ENCODE measurements around the gene TSPAN15.

TSPAN15 gene

GRCh38 chr10:69467928-69468750, 16.9 kb downstream of the TSPAN15 start:
- no peak overlapping the region for H2BK120ac ChIP-seq (ENCODE audit: insufficient read depth, low read length, poor library complexity)
- H3K4ac ChIP-seq (ENCODE audit: low read depth, low read length), result no peak overlapping the region
- no peak overlapping the region for H2BK5ac ChIP-seq (ENCODE audit: low read depth, low read length, poor library complexity)
- H4K8ac ChIP-seq (ENCODE audit: low read depth, low read length), result no peak overlapping the region
- no peak overlapping the region for H2AFZ ChIP-seq (ENCODE audit: insufficient read depth, low read length, poor library complexity)
- no peak overlapping the region for H3K4me3 ChIP-seq (ENCODE audit: low read depth, low read length)
- peaks cover 2% of the 10 kb centered on the region for H3K9me3 ChIP-seq (ENCODE audit: insufficient read depth, low read depth, low read length)
- no peak for DNase-seq
- H3K79me1 ChIP-seq (ENCODE audit: low read length), result no peaks in the 10 kb centered on the region
- no peaks in the 10 kb centered on the region for H3K27me3 ChIP-seq (ENCODE audit: insufficient read depth, low read length)
- no peak overlapping the region for H3K4me2 ChIP-seq (ENCODE audit: low read length)
- H3K14ac ChIP-seq (ENCODE audit: low read length), result no peak overlapping the region
- H3K9ac ChIP-seq (ENCODE audit: low read length), result no peak overlapping the region
- WGBS (ENCODE audit: extremely low coverage, insufficient coverage, insufficient read length), result no CpG with 5 or more reads among the region's 13 CpGs
- no peaks in the 10 kb centered on the region for H3K36me3 ChIP-seq (ENCODE audit: control insufficient read depth in 1 of 2, insufficient read depth in 2 of 2, low read length in 2 of 2)
- no peak overlapping the region for H3K27ac ChIP-seq (ENCODE audit: low read depth, low read length)
- H2AK5ac ChIP-seq (ENCODE audit: low read length), result no peak overlapping the region
- H3K4me1 ChIP-seq (ENCODE audit: control insufficient read depth in 1 of 2, insufficient read depth in 2 of 2, low read length in 2 of 2), result peaks cover 7 to 8% of the 10 kb centered on the region in 2 experiments
- H4K91ac ChIP-seq (ENCODE audit: low read depth, low read length), result no peak overlapping the region
- H2BK12ac ChIP-seq (ENCODE audit: low read length), result no peak overlapping the region
- no peak overlapping the region for H3K18ac ChIP-seq (ENCODE audit: low read length)
- no peak overlapping the region for H3K23ac ChIP-seq (ENCODE audit: low read length)
- peaks cover 1% of the 10 kb centered on the region for H3K79me2 ChIP-seq (ENCODE audit: control insufficient read depth, insufficient read depth, low read length, poor library complexity)
- H4K12ac ChIP-seq (ENCODE audit: low read depth, low read length), result no peak overlapping the region

- H2BK120ac ChIP-seq (ENCODE audit: insufficient read depth, low read length, poor library complexity), result no peak overlapping the region
These were observed 17.5 kb downstream of the TSPAN15 start for GRCh38 chr10:69468751-69469089.

DNA sequence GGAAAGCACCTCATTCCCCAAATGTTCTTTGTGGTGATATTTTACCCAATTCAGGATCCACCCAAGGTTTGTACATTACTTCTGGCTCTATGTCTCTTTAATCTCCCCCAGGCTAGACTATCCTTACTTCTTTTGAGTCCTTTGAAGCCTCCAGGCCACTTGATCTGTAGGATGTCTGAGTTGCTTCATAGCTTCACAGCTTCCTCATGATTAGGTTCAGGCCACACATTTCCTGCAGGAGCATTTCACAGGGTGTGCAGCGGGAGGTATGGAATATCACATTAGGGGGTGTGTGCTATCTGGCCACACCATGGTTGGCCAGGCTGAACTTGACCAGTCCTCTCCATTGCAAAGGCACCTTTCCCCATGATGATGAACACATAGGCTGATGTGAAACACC, 18.7 kb downstream of the TSPAN15 start:
- H3K9me3 ChIP-seq (ENCODE audit: insufficient read depth, low read depth, low read length), result peaks cover 2% of the 10 kb centered on the region
- DNase-seq, result no peak
- no peaks in the 10 kb centered on the region for H3K36me3 ChIP-seq (ENCODE audit: control insufficient read depth in 1 of 2, insufficient read depth in 2 of 2, low read length in 2 of 2)
- H3K27ac ChIP-seq (ENCODE audit: low read depth, low read length), result no peak overlapping the region
- H3K4ac ChIP-seq (ENCODE audit: low read depth, low read length), result no peak overlapping the region
- H2AK5ac ChIP-seq (ENCODE audit: low read length), result no peak overlapping the region
- H4K91ac ChIP-seq (ENCODE audit: low read depth, low read length), result no peak overlapping the region
- H4K12ac ChIP-seq (ENCODE audit: low read depth, low read length), result no peak overlapping the region
- peaks cover 5 to 16% of the 10 kb centered on the region in 2 experiments for H3K4me1 ChIP-seq (ENCODE audit: control insufficient read depth in 1 of 2, insufficient read depth in 2 of 2, low read length in 2 of 2)
- peaks cover 1% of the 10 kb centered on the region for H3K79me2 ChIP-seq (ENCODE audit: control insufficient read depth, insufficient read depth, low read length, poor library complexity)
- H3K4me3 ChIP-seq (ENCODE audit: low read depth, low read length), result no peak overlapping the region
- WGBS (ENCODE audit: extremely low coverage, insufficient coverage, insufficient read length), result no CpG with 5 or more reads among the region's 1 CpG
- no peak overlapping the region for H3K23ac ChIP-seq (ENCODE audit: low read length)
- H3K9ac ChIP-seq (ENCODE audit: low read length), result no peak overlapping the region
- no peak overlapping the region for H2BK5ac ChIP-seq (ENCODE audit: low read depth, low read length, poor library complexity)
- H3K79me1 ChIP-seq (ENCODE audit: low read length), result no peaks in the 10 kb centered on the region
- H2AFZ ChIP-seq (ENCODE audit: insufficient read depth, low read length, poor library complexity), result no peak overlapping the region
- H3K27me3 ChIP-seq (ENCODE audit: insufficient read depth, low read length), result no peaks in the 10 kb centered on the region
- no peak overlapping the region for H4K8ac ChIP-seq (ENCODE audit: low read depth, low read length)
- no peak overlapping the region for H3K18ac ChIP-seq (ENCODE audit: low read length)
- no peak overlapping the region for H2BK120ac ChIP-seq (ENCODE audit: insufficient read depth, low read length, poor library complexity)
- H2BK12ac ChIP-seq (ENCODE audit: low read length), result no peak overlapping the region
- no peak overlapping the region for H3K4me2 ChIP-seq (ENCODE audit: low read length)
- no peak overlapping the region for H3K14ac ChIP-seq (ENCODE audit: low read length)

More at GRCh38 chr10:69468751-69469089, 17.5 kb downstream of the TSPAN15 start:
- Histone ChIP-seq H2AFZ (ENCODE audit: insufficient read depth, low read length, poor library complexity) (no peak overlapping the region), H3K79me2 (ENCODE audit: control insufficient read depth, insufficient read depth, low read length, poor library complexity) (peaks cover 1% of the 10 kb centered on the region), H3K27ac (ENCODE audit: low read depth, low read length) (no peak overlapping the region), H3K4ac (ENCODE audit: low read depth, low read length) (no peak overlapping the region), H2AK5ac (ENCODE audit: low read length) (no peak overlapping the region), H3K4me2 (ENCODE audit: low read length) (no peak overlapping the region), H3K79me1 (ENCODE audit: low read length) (no peaks in the 10 kb centered on the region), H4K8ac (ENCODE audit: low read depth, low read length) (no peak overlapping the region), H2BK5ac (ENCODE audit: low read depth, low read length, poor library complexity) (no peak overlapping the region), H3K36me3 (ENCODE audit: control insufficient read depth in 1 of 2, insufficient read depth in 2 of 2, low read length in 2 of 2) (no peaks in the 10 kb centered on the region), H3K27me3 (ENCODE audit: insufficient read depth, low read length) (no peaks in the 10 kb centered on the region), H3K9ac (ENCODE audit: low read length) (no peak overlapping the region), H2BK12ac (ENCODE audit: low read length) (no peak overlapping the region), H4K91ac (ENCODE audit: low read depth, low read length) (no peak overlapping the region), H3K18ac (ENCODE audit: low read length) (no peak overlapping the region), H3K4me3 (ENCODE audit: low read depth, low read length) (no peak overlapping the region), H3K14ac (ENCODE audit: low read length) (no peak overlapping the region), H4K12ac (ENCODE audit: low read depth, low read length) (no peak overlapping the region), H3K9me3 (ENCODE audit: insufficient read depth, low read depth, low read length) (peaks cover 2% of the 10 kb centered on the region), H3K23ac (ENCODE audit: low read length) (no peak overlapping the region), H3K4me1 (ENCODE audit: control insufficient read depth in 1 of 2, insufficient read depth in 2 of 2, low read length in 2 of 2) (peaks cover 7 to 14% of the 10 kb centered on the region in 2 experiments)
- no peak for DNase-seq
- WGBS (ENCODE audit: extremely low coverage, insufficient coverage, insufficient read length), result no CpG with 5 or more reads among the region's 5 CpGs

DNA sequence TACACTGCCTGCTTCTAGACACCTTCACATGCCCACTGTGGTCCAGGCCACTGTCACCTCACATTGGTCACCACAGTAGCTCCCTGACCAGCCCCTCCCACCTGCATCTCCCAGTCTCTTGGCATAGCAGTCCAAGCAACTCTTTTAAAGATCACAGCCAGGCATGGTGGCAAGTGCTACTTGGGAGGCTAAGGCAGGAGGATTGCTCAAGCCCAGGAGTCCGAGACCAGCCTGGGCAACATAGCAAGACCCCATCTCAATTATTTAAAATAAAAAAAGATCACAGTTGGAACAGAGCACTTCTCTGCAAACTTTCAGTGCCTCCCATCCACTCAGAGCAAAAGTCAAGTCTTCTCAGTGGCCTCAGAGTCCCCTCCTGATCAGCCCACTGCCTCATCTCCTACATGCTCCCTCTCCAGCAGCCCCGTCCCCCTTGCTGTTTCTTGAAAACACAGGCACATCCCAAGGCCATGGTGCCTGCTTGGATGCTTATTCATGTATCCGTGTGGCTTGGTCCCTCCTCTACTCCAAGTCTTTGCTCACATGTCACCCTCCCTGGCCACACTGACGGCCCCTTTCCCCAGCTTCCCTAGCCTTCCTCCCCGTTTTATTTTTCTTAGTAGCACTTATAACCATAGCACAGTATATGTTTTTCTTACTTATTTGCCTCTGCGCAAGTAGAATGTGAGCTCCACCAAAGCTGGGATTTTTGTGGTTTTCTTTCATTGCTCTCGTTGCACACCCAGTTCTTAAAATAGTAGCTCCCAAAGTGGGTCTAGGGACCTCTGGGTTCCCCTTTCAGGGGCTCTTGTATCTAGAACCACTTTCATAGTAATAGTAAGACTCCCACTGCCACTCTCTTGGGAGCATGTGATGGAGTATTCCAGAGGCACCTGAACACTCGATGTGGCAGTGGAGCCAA, 19.5 kb downstream of the TSPAN15 start:
- Histone ChIP-seq H3K79me1 (ENCODE audit: low read length) (no peaks in the 10 kb centered on the region), H3K23ac (ENCODE audit: low read length) (no peak overlapping the region)
- no CpG with 5 or more reads among the region's 8 CpGs for WGBS (ENCODE audit: extremely low coverage, insufficient coverage, insufficient read length)

More for the DNA sequence above, 19.5 kb downstream of the TSPAN15 start:
- Histone ChIP-seq H4K12ac (ENCODE audit: low read depth, low read length) (no peak overlapping the region), H3K9me3 (ENCODE audit: insufficient read depth, low read depth, low read length) (peaks cover 2% of the 10 kb centered on the region), H3K4me3 (ENCODE audit: low read depth, low read length) (no peak overlapping the region), H3K4me2 (ENCODE audit: low read length) (no peak overlapping the region), H3K14ac (ENCODE audit: low read length) (no peak overlapping the region), H3K36me3 (ENCODE audit: control insufficient read depth in 1 of 2, insufficient read depth in 2 of 2, low read length in 2 of 2) (no peaks in the 10 kb centered on the region), H3K27me3 (ENCODE audit: insufficient read depth, low read length) (no peaks in the 10 kb centered on the region), H3K9ac (ENCODE audit: low read length) (no peak overlapping the region), H2BK120ac (ENCODE audit: insufficient read depth, low read length, poor library complexity) (no peak overlapping the region), H2BK5ac (ENCODE audit: low read depth, low read length, poor library complexity) (no peak overlapping the region), H3K27ac (ENCODE audit: low read depth, low read length) (no peak overlapping the region), H2BK12ac (ENCODE audit: low read length) (no peak overlapping the region), H3K4ac (ENCODE audit: low read depth, low read length) (no peak overlapping the region), H3K18ac (ENCODE audit: low read length) (no peak overlapping the region), H3K79me2 (ENCODE audit: control insufficient read depth, insufficient read depth, low read length, poor library complexity) (peaks cover 1% of the 10 kb centered on the region), H4K8ac (ENCODE audit: low read depth, low read length) (no peak overlapping the region), H2AFZ (ENCODE audit: insufficient read depth, low read length, poor library complexity) (no peak overlapping the region), H2AK5ac (ENCODE audit: low read length) (no peak overlapping the region), H3K4me1 (ENCODE audit: control insufficient read depth in 1 of 2, insufficient read depth in 2 of 2, low read length in 2 of 2) (peaks cover 7 to 22% of the 10 kb centered on the region in 2 experiments), H4K91ac (ENCODE audit: low read depth, low read length) (no peak overlapping the region)
- DNase-seq, result no peak

Measured in trophoblast cell (in vitro differentiated cells and primary cell).